Measurements from ENCODE around the gene RRP12.

The RRP12 gene

DNA sequence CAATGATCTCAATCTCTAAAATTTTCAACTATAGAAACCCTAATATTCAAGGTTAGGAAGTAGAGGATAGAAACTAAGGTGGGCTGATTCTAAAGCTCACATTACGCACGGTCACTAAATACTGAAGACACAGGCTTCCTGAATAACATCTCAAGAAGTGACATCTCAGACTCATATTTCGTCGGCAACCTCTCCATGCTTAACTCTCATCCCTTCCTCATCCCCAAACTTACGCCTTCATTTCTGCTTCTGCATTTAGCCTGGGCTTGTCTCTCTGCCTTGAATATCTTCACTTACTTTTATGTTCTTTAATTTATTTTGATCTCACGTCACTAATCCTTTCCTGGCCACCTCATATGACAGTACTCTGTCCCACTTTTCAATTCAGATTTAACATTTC lies 34.1 kb upstream of the RRP12 start:
- DNase-seq (ENCODE audit: low read depth), result no peak
- TF ChIP-seq, protein P1, sequence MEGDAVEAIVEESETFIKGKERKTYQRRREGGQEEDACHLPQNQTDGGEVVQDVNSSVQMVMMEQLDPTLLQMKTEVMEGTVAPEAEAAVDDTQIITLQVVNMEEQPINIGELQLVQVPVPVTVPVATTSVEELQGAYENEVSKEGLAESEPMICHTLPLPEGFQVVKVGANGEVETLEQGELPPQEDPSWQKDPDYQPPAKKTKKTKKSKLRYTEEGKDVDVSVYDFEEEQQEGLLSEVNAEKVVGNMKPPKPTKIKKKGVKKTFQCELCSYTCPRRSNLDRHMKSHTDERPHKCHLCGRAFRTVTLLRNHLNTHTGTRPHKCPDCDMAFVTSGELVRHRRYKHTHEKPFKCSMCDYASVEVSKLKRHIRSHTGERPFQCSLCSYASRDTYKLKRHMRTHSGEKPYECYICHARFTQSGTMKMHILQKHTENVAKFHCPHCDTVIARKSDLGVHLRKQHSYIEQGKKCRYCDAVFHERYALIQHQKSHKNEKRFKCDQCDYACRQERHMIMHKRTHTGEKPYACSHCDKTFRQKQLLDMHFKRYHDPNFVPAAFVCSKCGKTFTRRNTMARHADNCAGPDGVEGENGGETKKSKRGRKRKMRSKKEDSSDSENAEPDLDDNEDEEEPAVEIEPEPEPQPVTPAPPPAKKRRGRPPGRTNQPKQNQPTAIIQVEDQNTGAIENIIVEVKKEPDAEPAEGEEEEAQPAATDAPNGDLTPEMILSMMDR (IDR thresholded peaks at IDR 0.05; ENCODE audit: control insufficient read depth, insufficient read depth, low read depth, low read length, missing control alignments), result no peak
- H3K4me3 ChIP-seq (ENCODE audit: control insufficient read depth, low read depth, low read length), result no peak overlapping the region

DNA sequence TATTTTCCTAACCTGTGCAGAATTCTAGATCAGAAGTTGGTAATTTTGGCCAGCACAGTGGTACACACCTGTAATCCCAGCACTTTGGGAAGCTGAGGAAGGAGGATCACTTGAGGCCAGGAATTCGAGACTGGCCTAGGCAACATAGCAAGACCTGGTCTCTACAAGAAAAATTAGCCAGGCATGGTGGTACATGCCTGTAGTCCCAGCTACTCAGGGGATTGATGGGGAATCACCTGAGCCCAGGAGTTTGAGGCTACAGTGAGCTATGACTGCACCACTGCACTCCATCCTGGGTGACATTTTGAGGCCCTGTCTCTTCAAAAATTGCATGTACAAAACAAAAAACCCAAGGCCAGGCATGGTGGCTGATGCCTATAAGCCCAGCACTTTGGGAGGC lies 33.4 kb upstream of the RRP12 start:
- no peak for DNase-seq (ENCODE audit: low read depth)
- TF ChIP-seq, protein P1 (IDR thresholded peaks at IDR 0.05; ENCODE audit: control insufficient read depth, insufficient read depth, low read depth, low read length, missing control alignments), result no peak
- no peak overlapping the region for H3K4me3 ChIP-seq (ENCODE audit: control insufficient read depth, low read depth, low read length)

DNA sequence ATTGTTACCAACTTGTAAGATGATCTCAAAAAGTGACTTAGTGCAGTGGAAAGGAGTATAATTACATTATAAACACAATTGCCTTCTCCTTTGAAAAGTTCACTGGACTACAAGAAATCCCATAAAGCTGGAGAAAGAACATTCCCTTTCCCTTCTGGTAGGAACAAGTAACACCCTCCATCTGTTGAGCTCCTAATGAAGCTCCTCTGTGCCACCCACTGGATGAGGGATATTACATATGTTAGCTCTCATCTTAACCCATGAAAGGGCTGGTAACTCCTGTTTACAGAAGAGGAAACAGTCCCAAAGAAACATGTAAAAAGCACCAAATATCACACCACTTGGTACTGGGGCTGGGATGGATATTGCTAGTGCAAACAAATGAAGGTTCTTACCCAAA lies 32.9 kb upstream of the RRP12 start:
- H3K4me3 ChIP-seq (ENCODE audit: control insufficient read depth, low read depth, low read length), result no peak overlapping the region
- DNase-seq (ENCODE audit: low read depth), result no peak
- TF ChIP-seq, protein P1 (IDR thresholded peaks at IDR 0.05; ENCODE audit: control insufficient read depth, insufficient read depth, low read depth, low read length, missing control alignments), result no peak

DNA sequence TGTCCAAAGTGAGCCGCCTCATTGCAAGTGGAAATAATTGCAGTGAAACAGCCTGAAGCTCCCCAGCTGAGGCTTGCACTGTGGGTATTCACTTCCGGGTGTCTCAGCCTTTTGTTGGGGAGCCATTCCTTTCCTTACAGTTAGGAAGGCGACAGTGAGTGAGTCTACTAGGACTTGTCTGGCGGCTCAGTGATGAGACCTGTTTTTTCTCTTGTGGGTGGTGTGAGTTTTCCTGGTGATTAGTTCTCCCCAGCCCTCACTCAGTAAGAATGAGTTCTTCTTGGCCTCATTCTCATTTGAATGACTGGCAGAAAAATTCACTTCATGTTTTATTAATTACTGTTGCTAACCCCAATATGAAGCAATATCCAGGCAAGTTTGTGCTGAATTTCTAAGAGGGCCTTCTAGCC lies 27.4 kb upstream of the RRP12 start:
- DNase-seq (ENCODE audit: low read depth), result no peak
- TF ChIP-seq, protein P1 (IDR thresholded peaks at IDR 0.05; ENCODE audit: control insufficient read depth, insufficient read depth, low read depth, low read length, missing control alignments), result no peak

DNA sequence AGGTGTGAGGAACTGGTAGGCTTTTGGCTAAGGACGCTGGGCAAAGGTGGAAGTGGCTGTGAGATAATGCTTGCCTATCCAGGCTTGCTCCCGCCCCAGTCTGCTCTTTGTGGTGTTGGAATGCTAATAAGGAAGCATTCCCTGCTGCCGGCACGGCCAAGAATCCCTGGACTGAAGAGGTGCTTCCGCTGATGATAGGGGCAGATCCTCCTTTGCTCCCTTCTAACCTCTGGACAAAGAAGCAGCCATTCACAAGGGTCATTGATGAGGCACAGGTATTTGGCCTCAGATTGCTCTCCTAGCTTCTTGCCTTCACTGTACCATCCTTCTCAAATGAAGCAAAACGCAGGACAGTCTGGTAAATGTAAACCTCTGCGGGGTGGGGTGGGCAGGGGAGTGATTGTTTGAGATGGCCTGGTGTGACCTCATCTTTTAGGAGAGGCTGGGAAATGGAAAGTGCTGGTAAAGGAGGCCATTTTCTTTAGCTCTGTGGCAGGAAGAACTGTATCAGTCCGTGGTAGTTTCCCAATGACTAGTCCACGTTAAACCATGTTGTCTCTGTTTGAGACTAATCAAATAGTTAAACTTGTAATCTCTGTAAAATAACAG lies 26.5 kb upstream of the RRP12 start:
- peak overlapping the region; percentile 65 for H3K4me3 ChIP-seq (ENCODE audit: control insufficient read depth, low read depth, low read length)
- TF ChIP-seq, protein P1 (IDR thresholded peaks at IDR 0.05; ENCODE audit: control insufficient read depth, insufficient read depth, low read depth, low read length, missing control alignments), result no peak
- DNase-seq (ENCODE audit: low read depth), result no peak

More for the DNA sequence above, 27.4 kb upstream of the RRP12 start:
- H3K4me3 ChIP-seq (ENCODE audit: control insufficient read depth, low read depth, low read length), result peak overlapping the region; percentile 17

DNA sequence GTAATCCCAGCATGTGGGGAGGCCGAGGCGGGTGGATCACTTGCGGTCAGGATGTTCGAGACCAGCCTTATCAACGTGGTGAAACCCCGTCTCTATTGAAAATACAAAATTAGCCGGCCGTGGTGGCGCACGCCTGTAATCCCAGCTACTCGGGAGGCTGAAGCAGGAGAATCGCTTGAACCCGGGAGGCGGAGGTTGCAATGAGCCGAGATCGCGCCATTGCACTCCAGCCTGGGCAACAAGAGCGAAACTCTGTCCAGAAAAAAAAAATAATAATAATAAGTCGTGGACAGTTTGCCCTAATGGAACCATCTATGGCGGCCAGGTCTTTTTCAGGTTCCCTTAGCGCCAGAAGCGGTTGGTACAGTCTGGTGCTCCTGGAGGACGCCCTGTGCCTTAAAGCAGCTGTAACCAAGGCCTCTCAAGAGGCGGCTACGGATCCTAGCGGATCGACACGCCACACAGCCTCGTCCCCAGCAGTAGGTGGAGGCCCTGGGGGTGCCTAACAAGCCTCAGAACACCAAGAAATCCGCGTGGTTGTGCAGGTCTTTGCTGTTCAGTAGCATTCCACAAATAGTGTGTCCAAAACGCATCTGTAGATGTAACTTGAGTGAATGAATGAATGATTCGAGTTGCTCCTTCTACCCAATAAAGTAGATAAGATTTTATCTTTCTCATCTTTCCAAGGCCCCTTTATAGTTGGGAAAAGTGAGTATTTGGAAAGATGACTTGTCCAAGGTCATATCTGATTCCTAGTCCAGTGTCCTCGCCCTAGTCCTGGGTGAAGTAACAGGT lies 25.8 kb upstream of the RRP12 start:
- no peak for DNase-seq (ENCODE audit: low read depth)
- TF ChIP-seq, protein P1 (IDR thresholded peaks at IDR 0.05; ENCODE audit: control insufficient read depth, insufficient read depth, low read depth, low read length, missing control alignments), result no peak
- H3K4me3 ChIP-seq (ENCODE audit: control insufficient read depth, low read depth, low read length), result peak overlapping the region; percentile 65

Measured in AG09309 (cell line).